Activated CD4-positive, alpha-beta T cell treated with anti-CD3 and anti-CD28 coated beads for 4 hours (primary cell): Measurements from ENCODE around the gene DLG1.

Experiments used
- DNase-seq, 2 donors: peaks; one replicate each; pipeline ENCODE4 v3.0.0-alpha.2; 2020

The DLG1 gene

GRCh38 chr3:197025736-197026480 is 272.5 kb downstream of the DLG1 start:
- DNase-seq, result no peak

- DNase-seq, result no peak
Measured at GRCh38 chr3:197024881-197025735, 273.3 kb downstream of the DLG1 start.

GRCh38 chr3:197023998-197024651 is 274.3 kb downstream of the DLG1 start:
- no peak for DNase-seq

GRCh38 chr3:197023241-197023997 is 275.0 kb downstream of the DLG1 start:
- no peak for DNase-seq

GRCh38 chr3:197022405-197023231 is 275.8 kb downstream of the DLG1 start:
- no peak for DNase-seq

GRCh38 chr3:197021729-197022404 is 276.5 kb downstream of the DLG1 start:
- no peak for DNase-seq

- no peak for DNase-seq
Measured at GRCh38 chr3:197021231-197021630, 277.2 kb downstream of the DLG1 start.

- no peak for DNase-seq
Measured at GRCh38 chr3:197019535-197019934, 278.9 kb downstream of the DLG1 start.

- DNase-seq, result no peak
Measured at GRCh38 chr3:197019021-197019420, 279.4 kb downstream of the DLG1 start.

- DNase-seq, result no peak
Measured at GRCh38 chr3:197017003-197017402, 281.4 kb downstream of the DLG1 start.

GRCh38 chr3:197015790-197016736 is 282.3 kb downstream of the DLG1 start:
- DNase-seq, result no peak

- DNase-seq, result no peak
Measured at GRCh38 chr3:197014942-197015575, 283.4 kb downstream of the DLG1 start.

- DNase-seq, result no peak
Measured at GRCh38 chr3:197014024-197014423, 284.4 kb downstream of the DLG1 start.

- DNase-seq, result no peak
Measured at GRCh38 chr3:197012540-197012883, 285.9 kb downstream of the DLG1 start.

- no peak for DNase-seq
Measured at GRCh38 chr3:197011780-197012539, 286.5 kb downstream of the DLG1 start.

GRCh38 chr3:197010556-197011351 is 287.7 kb downstream of the DLG1 start:
- DNase-seq, result no peak

- DNase-seq, result no peak
Measured at GRCh38 chr3:197009532-197010019, 288.8 kb downstream of the DLG1 start.
